Stimulated activated CD8-positive, alpha-beta memory T cell treated with anti-CD3 and anti-CD28 coated beads, Interleukin-15, amount 100 ng/mL, for 4 hours (primary cell): ENCODE measurements around the gene CACNA1I.
"Not testable (repeated sequence)": the region's sequence is repeated elsewhere in the genome, so short reads cannot be mapped to it uniquely, and the experiment has no call there.

Experiments used
- DNase-seq, 2 donors: peaks; one replicate each; pipeline ENCODE4 v3.0.0-alpha.2; 2020; ENCODE audit warnings: low read depth in 2 of 2

CACNA1I gene

DNA sequence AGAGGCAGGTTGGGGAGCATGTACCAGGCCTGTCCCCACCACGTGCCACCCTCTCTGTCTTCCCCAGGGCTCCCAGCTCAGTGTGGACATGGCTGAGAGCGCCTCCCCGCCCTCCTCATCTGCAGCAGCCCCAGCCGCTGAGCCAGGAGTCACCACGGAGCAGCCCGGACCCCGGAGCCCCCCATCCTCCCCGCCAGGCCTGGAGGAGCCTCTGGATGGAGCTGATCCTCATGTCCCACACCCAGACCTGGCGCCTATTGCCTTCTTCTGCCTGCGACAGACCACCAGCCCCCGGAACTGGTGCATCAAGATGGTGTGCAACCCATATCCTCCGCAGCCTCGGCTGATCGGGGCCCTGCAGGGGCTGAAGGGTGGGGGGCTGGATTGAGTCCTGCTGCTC is at the start of gene CACNA1I:
CACNA1I (plus strand) TSS at position 89 of the 400 bp plus-strand sequence; CDS start at position 89, 0 bp downstream.
- no peak for DNase-seq

DNA sequence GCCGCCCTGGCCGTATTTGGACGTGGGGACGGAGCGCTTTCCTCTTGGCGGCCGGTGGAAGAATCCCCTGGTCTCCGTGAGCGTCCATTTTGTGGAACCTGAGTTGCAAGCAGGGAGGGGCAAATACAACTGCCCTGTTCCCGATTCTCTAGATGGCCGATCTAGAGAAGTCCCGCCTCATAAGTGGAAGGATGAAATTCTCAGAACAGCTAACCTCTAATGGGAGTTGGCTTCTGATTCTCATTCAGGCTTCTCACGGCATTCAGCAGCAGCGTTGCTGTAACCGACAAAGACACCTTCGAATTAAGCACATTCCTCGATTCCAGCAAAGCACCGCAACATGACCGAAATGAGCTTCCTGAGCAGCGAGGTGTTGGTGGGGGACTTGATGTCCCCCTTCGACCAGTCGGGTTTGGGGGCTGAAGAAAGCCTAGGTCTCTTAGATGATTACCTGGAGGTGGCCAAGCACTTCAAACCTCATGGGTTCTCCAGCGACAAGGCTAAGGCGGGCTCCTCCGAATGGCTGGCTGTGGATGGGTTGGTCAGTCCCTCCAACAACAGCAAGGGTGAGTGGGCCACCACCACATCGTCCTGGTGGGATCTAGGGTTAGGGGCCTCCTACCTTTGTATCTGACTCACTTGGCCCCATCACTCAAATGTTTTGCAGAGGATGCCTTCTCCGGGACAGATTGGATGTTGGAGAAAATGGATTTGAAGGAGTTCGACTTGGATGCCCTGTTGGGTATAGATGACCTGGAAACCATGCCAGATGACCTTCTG is 49.3 kb upstream of the CACNA1I start:
- not testable (repeated sequence) for DNase-seq

DNA sequence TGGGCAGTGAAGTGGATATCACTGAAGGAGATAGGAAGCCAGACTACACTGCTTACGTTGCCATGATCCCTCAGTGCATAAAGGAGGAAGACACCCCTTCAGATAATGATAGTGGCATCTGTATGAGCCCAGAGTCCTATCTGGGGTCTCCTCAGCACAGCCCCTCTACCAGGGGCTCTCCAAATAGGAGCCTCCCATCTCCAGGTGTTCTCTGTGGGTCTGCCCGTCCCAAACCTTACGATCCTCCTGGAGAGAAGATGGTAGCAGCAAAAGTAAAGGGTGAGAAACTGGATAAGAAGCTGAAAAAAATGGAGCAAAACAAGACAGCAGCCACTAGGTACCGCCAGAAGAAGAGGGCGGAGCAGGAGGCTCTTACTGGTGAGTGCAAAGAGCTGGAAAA is 48.5 kb upstream of the CACNA1I start:
- DNase-seq = not testable (repeated sequence)

DNA sequence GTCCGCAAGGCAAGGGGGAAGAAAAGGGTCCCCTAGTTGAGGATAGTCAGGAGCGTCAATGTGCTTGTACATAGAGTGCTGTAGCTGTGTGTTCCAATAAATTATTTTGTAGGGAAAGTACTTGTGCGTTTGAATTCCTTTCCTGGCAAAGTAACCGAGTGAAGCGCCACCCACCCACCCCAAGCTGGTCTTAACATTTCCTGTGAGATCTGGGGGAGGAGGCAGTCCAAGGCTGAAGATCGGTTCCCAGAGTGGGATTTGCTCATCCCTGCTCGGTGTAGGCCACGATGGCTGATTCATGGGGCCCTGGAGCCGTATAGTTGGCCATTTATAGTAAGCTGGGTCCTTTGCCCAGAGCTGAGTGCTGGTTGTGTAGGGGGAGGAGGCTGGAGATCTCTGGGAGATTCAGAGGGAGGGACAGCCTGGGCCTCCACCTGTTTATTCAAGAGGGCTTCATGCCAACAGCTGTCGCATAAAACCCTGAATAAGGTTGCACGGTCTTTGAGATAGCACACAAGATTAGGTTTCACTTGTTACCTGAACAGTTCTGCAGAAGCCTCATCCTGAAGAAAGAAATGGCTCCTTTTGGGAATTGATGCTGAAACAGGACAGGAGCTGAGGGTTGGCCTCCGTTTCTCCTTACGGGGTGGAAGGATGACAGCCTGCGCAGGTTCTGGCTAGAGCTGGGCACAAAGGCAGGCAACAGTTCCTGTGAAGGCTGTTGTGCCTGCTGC is 47.8 kb upstream of the CACNA1I start:
- no peak for DNase-seq

DNA sequence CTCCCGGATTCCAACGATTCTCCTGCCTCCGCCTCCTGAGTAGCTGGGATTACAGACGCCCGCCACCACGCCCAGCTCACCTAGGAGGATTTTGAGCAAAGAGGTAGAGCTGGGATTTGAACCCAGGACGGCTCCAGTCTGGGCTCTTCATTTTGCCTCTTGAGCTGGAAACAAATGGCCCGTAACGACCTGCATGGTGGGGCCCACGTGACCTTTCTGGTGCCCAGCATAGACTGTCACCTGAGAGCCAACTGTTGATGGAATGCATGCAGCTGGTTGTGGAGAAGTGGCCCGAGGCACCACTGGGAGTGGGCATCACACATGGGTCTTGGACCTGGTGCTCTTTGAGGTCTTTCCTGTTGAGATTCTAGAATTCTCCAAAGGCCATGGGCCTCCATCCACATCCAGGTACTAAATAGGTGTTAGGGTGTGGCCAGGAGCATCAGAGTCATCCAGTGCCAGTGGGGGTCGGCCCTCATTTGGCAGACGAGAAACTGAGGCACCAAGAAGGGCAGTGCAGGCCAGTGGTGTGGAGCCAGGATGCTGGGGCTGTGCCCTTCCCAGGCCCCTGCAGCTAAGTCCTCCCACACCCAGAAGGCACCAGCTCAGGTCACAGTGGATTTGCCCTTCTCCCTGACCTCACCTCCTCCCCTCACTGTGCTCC is 46.3 kb upstream of the CACNA1I start:
- DNase-seq = no peak

DNA sequence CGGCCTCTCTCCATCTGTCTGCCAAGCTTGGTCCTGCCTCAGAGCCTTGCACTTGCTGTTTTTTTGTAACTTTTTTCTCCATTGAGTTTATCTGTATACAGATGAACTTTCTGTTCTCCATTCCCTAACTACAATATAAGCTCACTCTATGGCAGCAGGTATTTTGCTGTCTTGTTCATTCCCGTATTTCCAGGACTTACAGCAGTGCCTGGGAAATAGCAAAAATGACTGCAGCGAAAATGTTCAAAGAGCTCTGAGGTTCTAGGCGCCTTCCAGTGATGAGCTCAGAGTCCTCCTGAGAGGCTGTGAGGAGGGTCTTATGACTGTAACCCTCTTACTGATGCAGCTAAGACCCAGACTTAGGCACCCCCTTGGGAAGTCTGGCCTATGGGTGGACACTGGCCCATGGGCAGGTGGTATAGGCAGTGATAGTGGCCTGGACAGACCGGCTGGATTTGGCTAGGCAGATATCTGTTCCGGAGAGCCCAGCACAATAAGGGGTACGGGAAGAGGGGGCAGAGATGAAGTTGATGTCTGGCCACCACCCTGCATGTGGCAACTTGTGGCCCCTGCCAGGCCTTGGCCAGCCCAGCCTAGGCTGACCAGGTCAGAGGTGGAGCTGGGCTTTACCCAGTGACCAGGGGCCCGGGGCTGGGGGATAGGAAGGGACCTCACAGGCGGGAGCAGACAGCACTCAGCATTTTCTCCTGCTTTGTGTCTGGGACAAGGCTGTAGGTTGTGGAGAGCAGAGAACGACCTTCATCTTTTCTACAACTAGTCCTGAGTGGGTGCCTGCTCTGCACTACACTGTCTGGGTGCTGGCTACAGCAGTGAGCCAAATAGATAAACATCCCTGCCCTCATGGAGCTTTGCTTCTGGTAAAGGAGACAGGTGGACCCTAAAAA is 45.5 kb upstream of the CACNA1I start:
- DNase-seq = no peak

DNA sequence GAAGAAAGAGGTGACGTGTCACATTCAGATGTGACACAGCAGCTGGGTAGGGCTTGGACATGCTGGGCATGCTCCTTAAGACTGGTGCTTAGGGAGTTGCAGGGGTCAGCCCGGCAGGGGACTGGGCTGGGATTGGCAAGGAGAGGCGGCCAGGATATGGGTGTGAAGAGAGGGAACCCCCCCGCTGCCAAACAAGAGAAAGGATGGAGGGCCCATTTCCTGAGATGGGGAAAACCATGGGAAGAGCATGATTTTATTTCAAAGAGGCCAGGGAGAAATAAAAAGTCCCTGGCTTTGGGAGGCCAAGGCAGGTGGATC is 44.9 kb upstream of the CACNA1I start:
- DNase-seq = no peak

DNA sequence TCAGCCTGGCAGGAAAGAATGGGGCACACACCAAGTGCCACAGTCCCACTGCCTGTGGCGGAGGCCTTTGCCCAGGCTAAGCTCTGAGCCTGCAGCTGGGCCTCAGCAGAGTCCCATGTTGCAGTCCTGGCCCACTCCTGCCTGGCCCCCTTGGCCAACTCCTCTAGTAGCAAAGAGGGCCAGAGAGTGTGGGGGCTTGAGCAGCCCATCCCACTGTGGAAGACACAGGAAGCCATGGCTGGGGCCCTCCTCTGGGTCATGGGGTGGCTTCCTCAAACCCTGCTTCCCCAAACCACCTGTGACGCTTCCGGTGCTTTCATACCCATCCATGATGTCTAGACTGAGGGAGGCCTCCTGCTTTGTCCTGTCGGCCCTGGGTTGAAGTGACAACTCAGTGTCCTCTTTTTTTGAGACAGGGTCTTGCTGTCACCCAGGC is 43.8 kb upstream of the CACNA1I start:
- DNase-seq = no peak

DNA sequence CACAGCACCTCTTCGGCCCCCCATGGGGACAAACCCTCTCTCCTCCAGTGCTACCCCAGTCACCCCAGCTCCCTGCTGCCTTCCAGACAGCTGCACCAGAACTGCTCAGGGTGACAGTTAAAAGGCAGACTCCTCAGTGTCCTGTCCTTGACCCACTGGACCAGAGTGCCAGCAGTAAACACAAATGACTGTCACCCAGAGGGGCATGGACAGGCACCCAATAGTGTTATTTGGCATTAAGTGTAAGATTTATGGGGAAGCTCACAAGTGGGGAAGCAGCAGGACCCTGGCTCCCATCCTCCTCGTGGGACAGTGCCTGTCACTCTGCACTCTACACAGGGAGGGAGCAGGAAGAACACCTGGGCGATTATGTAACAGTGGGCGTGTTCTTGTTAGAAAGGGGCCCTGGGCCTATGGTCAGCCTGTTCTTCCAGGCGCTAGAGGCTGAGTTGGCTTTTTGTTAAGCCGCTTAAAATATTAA is 43.0 kb upstream of the CACNA1I start:
- no peak for DNase-seq

DNA sequence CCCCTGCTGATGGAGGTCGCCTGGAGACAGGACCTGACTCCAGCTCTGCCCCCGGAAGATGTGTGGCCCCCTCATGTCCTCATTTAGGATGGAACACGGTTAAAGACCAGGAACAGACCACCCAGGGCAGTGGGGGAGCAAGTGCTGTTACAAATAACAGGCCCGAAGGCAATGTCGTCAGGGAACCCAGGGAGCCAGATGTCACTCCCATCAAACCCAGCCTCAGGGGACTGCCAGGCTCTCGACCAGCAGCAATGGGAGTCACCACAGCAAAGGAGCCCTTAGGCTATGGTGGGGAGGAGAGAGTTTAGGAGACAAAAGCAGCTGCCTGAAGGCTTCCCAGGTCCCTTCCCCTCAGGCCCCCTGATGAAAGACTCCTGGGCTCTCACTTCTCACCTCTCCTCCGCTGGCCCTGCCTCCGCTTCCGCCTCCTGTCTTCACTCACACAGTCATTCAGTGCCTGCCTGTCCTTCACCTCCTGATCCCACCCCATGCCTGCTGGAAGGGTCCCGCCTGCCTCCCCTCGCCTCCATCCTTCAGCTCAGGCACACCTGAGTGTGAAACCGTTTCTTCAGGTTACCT is 42.4 kb upstream of the CACNA1I start:
- no peak for DNase-seq

DNA sequence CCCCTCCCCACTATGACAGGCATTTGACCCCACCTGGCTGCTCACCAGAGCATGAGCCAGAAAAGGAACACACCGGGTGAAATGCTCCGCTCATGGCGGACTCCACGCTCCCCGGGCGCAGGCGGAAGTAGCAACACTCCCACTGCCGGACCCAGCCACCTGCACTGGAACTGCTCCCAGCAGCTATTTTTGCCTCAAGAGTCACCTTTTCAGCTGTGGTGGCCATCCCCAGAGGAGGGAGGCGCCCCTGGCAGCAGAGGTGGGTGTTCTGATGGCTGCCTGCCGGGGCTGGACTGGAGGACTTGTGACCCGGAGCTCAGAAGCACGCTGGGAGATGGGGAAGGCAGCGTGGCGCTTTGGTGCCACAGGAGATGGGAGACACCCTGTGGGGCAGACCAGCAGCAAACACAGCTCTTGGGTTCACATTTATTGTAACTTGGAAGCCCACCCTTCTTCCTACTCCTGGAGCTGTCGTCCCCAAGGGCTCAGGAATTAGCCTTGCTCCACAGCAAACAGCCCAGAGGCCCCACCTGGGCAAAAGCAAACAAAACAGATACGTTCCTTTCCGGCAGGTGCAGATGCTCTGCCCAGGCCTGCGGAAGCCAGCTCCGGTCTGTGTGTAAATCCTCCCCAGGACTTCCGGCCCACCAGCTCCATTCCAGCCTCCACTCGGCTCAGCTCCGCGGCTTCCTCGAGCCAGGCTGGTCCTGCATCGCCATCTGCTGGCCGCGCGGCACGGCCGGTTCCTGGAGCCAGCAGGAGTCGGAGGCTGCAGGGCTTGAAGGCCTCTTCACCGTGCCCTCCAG is 41.7 kb upstream of the CACNA1I start:
- peak; percentile 66 to 75 for DNase-seq

DNA sequence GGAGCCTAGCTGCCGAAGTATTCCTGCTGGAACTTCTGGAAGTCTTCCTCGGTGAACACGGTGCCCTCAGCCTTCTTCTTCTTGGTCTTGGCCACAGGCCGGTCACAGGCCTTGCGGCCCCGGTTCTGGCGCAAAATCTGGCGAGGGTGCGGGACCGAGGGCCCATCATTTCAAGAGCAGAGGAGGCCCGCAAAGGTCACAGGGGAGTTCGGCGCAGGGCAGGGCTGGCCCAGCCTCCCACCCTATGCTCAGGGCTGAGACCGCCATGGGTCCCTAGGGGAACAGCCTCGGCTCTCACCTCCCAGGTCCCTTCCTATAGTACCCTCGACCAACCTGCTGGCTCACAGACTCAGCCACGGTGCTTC is 41.1 kb upstream of the CACNA1I start:
- no peak for DNase-seq

DNA sequence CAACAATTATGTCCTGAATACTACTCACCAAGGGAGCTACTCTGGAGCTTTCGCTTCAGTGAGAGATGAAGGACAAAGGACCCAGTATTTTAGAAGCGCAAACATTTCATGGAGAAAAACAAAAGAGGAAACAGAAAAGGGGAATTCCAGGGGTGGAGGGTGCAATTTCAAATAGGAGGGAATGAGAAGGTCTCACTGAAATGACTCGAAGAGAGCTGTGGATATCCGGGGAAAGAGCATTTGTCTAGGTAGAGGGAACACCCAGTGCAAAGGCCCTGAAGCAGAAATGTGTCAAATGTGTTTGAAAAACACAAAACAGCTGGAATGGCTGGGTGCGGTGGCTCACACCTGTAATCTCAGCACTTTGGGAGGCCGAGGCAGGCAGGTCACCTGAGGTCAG is 40.4 kb upstream of the CACNA1I start:
- no peak for DNase-seq

DNA sequence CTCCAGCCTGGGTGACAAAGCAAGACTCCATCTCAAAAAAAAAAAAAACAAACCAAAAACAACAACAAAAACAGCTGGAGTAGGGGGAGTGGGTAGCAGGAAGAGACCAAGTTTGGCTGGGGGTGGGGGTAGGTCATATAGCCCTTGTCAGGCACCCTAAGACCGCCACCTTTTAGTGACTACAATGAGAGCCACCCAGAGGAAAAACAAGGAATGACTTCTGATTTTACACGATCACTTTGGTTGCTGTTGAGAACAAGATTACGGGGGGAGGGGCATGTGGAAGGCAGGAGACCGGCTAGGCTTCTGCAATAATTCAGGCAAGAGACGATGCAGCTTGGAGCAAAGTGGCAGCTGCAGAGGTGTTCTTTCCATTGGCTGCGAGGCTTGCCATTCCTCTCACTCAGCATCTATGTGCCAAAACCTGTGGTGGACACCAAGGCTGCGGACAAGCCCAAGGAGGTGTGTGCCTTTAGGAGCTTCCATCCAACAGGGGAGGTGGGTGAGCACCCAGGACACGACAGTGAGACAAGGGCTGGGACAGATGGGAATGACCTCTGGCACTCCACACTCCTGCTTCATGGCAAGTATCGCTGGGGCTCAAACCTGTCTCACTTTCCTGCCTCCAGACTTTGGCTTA is 39.7 kb upstream of the CACNA1I start:
- no peak for DNase-seq

DNA sequence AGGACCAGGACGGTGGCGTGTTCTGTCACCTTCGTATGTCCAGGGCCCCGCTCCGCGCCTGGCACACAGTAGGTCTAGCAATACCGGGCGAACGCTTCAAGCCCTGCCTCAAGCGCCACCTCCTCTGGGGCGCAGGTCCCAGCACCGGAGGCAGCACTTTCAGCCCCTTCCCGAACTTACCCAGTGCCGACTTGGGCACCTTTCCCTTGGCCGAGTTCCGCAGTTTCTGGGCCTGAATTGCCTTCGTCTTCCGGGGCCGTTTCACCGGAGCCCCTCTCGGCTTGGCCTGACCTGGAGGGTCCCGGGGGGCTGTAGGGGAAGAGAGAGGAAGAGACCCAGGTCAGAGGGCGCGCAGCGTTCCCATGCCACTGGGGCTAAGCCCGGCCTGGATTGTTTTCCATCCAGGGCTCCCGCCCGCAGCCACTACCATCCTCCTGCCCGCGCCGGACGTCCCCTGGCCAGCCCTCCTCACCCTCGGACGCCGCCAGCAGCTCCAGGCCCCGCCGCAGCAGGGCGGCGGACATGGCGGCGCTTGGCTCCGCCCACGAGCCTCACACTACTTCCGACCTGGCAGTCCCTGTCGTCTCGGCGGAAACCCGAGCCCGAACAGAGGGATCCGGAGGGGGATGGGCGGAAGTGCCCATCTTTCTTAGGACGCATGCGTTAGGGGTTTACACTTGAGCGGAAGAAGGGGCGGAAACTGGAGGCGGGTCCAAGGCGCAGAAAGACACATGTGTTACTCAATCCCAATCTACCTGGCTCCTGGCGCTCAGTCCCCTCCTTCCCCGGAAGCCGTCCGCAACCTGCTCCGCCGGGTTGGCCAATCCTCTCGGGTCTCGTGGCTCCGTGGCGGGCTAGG is 38.1 kb upstream of the CACNA1I start, which contains the start of gene RPS19BP1:
RPS19BP1 (minus strand) TSS at position 534 of the 859 bp plus-strand sequence; CDS start at position 524, 10 bp downstream.
- DNase-seq = peak; percentile 98 to 99

DNA sequence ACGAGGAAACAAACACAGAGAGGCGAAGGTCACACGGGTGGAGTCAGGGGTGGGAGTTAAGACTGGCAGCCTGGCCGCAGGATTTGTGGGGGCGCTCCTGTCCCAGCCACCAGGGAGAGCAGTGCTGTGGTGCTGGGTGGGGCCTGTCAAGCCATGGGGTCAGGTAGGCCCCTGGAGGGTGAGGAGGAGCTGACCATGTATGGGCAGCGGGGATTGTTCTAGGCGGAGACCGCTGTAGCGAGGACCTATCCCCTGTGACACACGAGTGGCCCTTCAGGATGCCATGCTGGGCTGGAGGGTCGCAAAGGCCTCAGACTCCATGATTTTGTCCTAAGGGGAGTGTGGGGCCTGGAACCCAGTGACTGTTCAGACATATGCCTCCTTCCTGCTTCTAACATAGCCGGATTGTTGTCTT is 36.5 kb upstream of the CACNA1I start:
- no peak for DNase-seq

DNA sequence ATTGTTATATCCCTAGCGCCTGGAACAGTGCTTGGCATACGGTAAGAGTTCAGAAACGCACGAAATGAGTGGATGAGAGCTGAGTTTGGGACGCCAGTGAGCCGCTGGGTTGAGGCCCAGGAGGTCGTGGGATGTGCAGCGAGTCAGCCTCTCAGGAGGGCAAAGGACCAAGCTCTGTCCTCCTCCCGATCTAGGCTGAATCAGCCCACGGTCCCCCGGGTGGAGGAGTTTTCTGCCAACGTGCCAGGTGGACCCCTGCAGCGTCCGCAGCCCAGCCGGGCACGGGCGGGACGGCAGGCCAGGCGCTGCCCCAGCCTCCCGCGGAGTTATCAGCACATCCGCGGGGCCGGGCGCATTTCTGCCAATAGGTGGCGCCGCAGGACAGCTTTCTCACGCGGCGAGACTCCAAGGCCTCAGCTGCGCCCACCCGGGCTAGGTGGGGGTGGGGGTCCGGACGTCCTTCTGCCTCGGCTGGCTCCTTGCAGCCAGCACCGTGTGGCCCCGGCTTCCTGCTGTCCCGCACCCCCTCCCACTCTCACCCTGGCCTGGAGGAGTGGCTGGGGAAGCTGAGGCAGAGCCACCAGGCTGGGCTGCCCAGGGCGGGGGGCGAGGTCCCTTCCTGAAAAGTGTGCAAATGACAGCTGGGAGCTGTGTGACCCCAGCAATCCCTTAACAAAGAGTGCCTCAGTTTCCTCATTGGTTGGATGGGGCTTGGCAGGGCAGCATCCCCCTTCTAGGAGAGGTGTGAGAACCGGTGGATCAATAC is 35.8 kb upstream of the CACNA1I start:
- DNase-seq = peak; percentile 49 to 52

DNA sequence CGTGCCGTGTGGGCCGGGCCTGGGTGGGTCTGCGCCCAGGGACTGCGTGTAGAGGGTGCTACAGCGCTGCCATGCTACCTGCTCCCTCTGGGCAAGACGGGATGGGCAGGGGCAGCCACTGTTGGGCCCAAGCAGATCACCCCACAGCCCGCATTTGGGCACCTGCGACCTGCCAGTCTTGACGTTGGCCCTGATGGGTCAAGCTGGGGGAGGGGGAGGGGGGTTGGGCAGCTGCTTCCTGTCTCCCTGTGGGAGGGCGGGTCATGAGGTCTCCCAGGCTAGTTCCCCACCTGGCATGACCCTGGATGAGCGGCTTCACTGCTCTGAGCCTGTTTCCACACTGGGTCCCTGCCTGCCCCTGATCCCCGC is 35.2 kb upstream of the CACNA1I start:
- DNase-seq = no peak
